ENCODE data around the gene PALMD. TPM values are rescaled to one million over a fixed set of nuclear protein-coding genes. Genes with fewer than 3 reads are reported as not detected.

PALMD gene
- total RNA-seq, 2 experiments from 2014 or later, result not detected

DNA sequence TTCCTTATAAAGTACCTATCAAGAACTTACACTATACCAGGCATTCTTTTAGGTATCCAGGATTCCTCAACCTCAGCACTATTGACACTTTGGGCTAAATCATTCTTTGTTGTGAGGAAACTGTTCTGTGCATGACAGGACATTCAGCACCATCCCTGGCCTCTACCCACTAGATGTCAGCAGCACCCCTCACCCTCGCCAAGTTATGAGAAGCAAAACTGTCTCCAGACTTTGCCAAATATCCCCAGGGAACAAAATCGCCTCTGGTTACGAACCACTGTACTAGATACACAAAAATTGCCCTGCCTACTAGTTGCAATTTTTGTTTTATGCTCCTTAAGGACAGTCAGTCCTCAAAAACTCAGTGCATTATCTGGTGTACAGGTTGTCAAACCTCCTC lies 35.7 kb downstream of the PALMD start:
- H3K9me3 Mint-ChIP-seq (ENCODE audit: insufficient read depth), result no peaks in the 10 kb centered on the region
- peaks cover 16% of the 10 kb centered on the region for H3K27me3 Mint-ChIP-seq (ENCODE audit: low read depth)
- ATAC-seq (no peak), DNase-seq (no peak)
- H3K4me1 Mint-ChIP-seq (ENCODE audit: low read depth), result no peaks in the 10 kb centered on the region
- H3K27ac Mint-ChIP-seq, result no peak overlapping the region
- POLR2A ChIA-PET, result no interaction called here
- CTCF ChIA-PET, result no interaction called here
- no peak overlapping the region for H3K4me3 Mint-ChIP-seq
- no peaks in the 10 kb centered on the region for H3K36me3 Mint-ChIP-seq (ENCODE audit: low read depth)

DNA sequence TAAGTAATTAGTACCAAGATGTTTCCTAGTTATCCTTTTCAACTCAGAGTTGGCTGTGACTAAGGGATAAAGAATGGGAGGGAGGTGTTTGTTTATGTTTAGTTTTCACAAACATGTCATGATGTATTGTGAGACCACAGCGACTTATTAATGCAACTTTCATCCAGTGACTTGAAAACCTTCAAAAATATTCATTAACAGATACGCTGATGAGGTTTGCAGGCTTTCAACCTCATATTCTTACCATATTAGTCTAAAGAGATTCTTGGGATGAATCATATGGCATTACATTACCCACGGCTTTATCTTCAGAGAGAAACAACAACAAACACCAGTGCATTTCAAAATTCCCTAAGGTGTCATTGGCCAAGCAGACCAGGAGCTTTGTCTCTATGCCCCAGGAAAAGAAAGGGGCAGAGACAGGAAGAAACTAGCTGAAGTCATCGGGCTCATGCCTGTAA lies 36.4 kb downstream of the PALMD start:
- H3K4me1 Mint-ChIP-seq (ENCODE audit: low read depth), result no peaks in the 10 kb centered on the region
- peaks cover 13% of the 10 kb centered on the region for H3K27me3 Mint-ChIP-seq (ENCODE audit: low read depth)
- no peak for DNase-seq
- POLR2A ChIA-PET, result no interaction called here
- ATAC-seq, result no peak
- no peak overlapping the region for H3K27ac Mint-ChIP-seq
- H3K36me3 Mint-ChIP-seq (ENCODE audit: low read depth), result no peaks in the 10 kb centered on the region
- no peaks in the 10 kb centered on the region for H3K9me3 Mint-ChIP-seq (ENCODE audit: insufficient read depth)
- CTCF ChIA-PET, result no interaction called here
- no peak overlapping the region for H3K4me3 Mint-ChIP-seq

DNA sequence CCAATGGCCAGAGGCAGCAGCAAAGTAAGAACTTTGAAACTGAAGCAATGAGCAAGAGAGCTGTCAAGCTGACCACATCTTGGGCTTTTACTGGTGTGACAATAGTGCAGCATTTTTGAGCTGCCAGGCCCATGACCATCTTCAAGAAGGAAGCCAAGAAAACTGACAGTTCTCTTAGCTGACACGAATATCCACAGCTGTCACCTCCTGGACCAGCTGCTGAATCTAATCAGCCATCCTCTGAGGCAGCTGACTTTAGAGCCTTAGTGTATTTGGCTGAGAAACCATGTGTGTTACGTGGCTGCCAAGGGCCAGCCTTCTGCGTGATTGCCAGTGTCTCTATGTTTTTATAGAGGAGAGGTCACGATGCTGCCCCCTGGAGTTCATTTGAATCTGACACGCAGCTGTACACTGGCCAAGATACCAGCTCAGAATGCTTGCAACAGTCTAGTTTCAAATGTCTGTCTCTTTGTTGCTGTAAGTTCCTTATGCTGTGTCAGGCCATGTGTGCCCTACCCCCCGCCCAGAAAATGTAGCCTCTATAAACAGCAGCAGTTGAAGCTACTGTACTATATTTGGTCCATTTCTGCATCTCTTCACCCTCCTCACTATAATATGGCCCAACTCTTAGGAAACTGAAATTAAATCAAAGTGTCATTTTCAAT lies 39.7 kb downstream of the PALMD start:
- Mint-ChIP-seq H3K27me3 (ENCODE audit: low read depth) (peaks cover 20% of the 10 kb centered on the region), H3K36me3 (ENCODE audit: low read depth) (no peaks in the 10 kb centered on the region), H3K9me3 (ENCODE audit: insufficient read depth) (no peaks in the 10 kb centered on the region), H3K27ac (no peak overlapping the region), H3K4me1 (ENCODE audit: low read depth) (no peaks in the 10 kb centered on the region), H3K4me3 (no peak overlapping the region)
- DNase-seq, result peak; percentile 60
- ATAC-seq, result peak; percentile 67
- POLR2A ChIA-PET, result no interaction called here
- CTCF ChIA-PET, result interaction anchor here (1.0 to 2.2 kb wide), 11 partner anchors 9 to 505 kb away, joined by 3 to 13 read pairs (median 6); no protein-coding TSS in a partner anchor

DNA sequence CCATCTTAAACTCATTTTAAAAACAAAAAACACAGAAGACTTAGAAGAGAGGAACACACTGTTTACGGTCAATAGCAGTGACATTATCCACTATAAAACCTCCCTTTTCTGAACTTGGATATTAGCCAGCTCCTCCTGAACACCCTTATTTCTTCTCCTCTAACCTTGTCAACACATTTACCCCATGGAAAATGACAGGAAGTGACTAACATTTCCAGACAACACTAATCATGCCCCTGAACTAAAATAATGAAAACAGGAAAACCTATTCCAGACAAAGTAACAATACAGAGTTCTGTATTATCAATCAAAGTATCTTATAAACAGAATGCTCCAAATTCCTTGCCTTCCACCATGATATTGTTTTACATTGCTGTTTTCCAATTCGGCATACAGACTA lies 45.3 kb downstream of the PALMD start:
- POLR2A ChIA-PET, result no interaction called here
- no peak overlapping the region for H3K27ac Mint-ChIP-seq
- H3K36me3 Mint-ChIP-seq (ENCODE audit: low read depth), result no peaks in the 10 kb centered on the region
- DNase-seq (no peak), ATAC-seq (no peak)
- H3K27me3 Mint-ChIP-seq (ENCODE audit: low read depth), result peaks cover 32% of the 10 kb centered on the region
- no peaks in the 10 kb centered on the region for H3K9me3 Mint-ChIP-seq (ENCODE audit: insufficient read depth)
- H3K4me1 Mint-ChIP-seq (ENCODE audit: low read depth), result no peaks in the 10 kb centered on the region
- CTCF ChIA-PET, result interaction anchor here (0.6 kb wide), 1 partner anchor 31 kb away, joined by 3 read pairs; no protein-coding TSS in a partner anchor
- no peak overlapping the region for H3K4me3 Mint-ChIP-seq

DNA sequence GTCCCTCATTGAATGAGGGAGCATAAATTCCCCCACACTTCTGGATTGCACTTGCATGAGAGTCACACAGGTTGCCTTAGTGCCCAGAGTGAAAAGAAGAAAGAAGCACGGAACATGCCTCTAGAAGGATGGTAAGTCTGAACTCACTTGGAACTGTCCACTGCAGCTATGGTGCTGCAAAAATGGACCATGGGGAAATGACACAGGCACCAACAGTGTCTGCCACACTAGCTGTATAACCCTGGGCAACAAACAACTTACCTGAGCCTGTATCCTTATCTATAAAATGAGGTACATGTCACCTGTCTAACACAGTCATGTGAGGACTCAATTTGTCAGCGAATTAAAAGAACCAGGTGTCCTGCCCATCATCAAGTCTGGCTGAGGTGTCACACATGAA lies 50.7 kb downstream of the PALMD start:
- peaks cover 44% of the 10 kb centered on the region for H3K27me3 Mint-ChIP-seq (ENCODE audit: low read depth)
- H3K9me3 Mint-ChIP-seq (ENCODE audit: insufficient read depth), result no peaks in the 10 kb centered on the region
- H3K4me3 Mint-ChIP-seq, result no peak overlapping the region
- CTCF ChIA-PET, result interaction anchor here (1.4 to 3.3 kb wide), 2 partner anchors 11 kb away, joined by 7 to 13 read pairs; no protein-coding TSS in a partner anchor
- POLR2A ChIA-PET, result no interaction called here
- H3K36me3 Mint-ChIP-seq (ENCODE audit: low read depth), result no peaks in the 10 kb centered on the region
- no peak overlapping the region for H3K27ac Mint-ChIP-seq
- DNase-seq, result no peak
- ATAC-seq, result no peak
- H3K4me1 Mint-ChIP-seq (ENCODE audit: low read depth), result no peaks in the 10 kb centered on the region

DNA sequence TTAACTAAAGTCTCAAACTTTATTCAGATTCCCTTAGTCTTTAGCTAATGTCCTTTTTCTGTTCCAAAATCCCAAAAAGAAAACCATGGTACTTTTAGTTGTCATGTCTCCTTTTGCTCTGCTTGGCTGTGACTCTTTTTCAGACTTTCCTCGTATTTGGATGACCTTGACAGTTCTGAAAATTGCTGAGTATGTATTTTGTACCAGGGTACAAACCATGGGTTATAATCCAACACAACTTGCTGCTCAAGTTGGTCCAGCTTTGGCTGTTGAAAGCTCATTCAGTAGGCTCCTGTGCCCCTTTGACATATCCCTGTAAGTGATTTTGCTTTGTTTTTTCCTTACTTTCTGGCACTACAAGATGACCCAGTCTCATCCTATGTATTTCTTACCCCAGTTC lies 51.7 kb downstream of the PALMD start:
- H3K4me3 Mint-ChIP-seq, result no peak overlapping the region
- DNase-seq, result no peak
- H3K4me1 Mint-ChIP-seq (ENCODE audit: low read depth), result no peaks in the 10 kb centered on the region
- peaks cover 43% of the 10 kb centered on the region for H3K27me3 Mint-ChIP-seq (ENCODE audit: low read depth)
- no peaks in the 10 kb centered on the region for H3K9me3 Mint-ChIP-seq (ENCODE audit: insufficient read depth)
- no peak overlapping the region for H3K27ac Mint-ChIP-seq
- no peaks in the 10 kb centered on the region for H3K36me3 Mint-ChIP-seq (ENCODE audit: low read depth)
- CTCF ChIA-PET, result interaction anchor here (0.6 to 1.4 kb wide), 2 partner anchors 10 to 12 kb away, joined by 3 to 7 read pairs; no protein-coding TSS in a partner anchor
- no peak for ATAC-seq
- POLR2A ChIA-PET, result no interaction called here

DNA sequence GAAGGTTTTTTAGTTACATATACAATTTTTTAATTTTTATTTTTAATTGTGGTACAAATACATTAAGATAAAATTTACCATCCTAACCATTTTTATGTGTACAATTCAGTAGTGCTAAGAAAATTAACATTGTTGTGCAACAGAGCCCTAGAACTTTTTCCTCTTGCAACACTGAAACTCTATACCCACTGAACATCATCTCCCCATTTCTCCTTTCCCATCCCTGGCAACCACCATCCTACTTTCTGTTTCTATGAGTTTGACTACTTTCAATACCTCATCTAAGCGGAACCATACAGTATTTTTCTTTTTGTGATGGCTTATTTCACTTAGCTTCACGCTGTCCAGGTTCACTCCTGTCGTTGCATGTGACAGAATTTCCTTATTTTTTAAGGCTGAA lies 54.1 kb downstream of the PALMD start:
- Mint-ChIP-seq H3K27me3 (ENCODE audit: low read depth) (peaks cover 39% of the 10 kb centered on the region), H3K4me1 (ENCODE audit: low read depth) (peaks cover 7% of the 10 kb centered on the region), H3K36me3 (ENCODE audit: low read depth) (no peaks in the 10 kb centered on the region), H3K9me3 (ENCODE audit: insufficient read depth) (no peaks in the 10 kb centered on the region), H3K4me3 (no peak overlapping the region), H3K27ac (no peak overlapping the region)
- CTCF ChIA-PET, result no interaction called here
- POLR2A ChIA-PET, result no interaction called here
- ATAC-seq, result no peak
- DNase-seq, result no peak

DNA sequence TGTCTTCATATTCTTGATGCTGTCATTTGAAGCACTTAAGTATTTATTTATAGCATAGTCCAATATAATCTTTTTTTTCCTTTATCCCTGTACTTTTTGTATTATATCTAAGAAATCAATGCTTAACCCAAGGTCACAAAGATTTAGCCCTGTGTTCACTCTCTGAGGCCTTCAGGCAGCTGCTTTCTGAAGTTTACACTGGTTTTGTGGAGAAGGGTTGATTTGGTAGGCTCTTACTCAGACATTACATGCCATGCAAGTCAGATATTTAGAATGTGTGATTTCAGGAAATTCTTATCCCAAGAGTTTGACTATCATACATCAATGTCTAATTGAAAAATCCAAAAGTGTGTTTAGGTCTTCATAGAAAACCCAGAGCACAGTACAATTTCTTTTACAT lies 56.3 kb downstream of the PALMD start:
- Mint-ChIP-seq H3K27ac (no peak overlapping the region), H3K27me3 (ENCODE audit: low read depth) (peaks cover 23% of the 10 kb centered on the region), H3K4me1 (ENCODE audit: low read depth) (peaks cover 7% of the 10 kb centered on the region), H3K4me3 (no peak overlapping the region), H3K36me3 (ENCODE audit: low read depth) (no peaks in the 10 kb centered on the region), H3K9me3 (ENCODE audit: insufficient read depth) (no peaks in the 10 kb centered on the region)
- no peak for ATAC-seq
- ChIA-PET POLR2A (no interaction called here), CTCF (no interaction called here)
- DNase-seq, result no peak

DNA sequence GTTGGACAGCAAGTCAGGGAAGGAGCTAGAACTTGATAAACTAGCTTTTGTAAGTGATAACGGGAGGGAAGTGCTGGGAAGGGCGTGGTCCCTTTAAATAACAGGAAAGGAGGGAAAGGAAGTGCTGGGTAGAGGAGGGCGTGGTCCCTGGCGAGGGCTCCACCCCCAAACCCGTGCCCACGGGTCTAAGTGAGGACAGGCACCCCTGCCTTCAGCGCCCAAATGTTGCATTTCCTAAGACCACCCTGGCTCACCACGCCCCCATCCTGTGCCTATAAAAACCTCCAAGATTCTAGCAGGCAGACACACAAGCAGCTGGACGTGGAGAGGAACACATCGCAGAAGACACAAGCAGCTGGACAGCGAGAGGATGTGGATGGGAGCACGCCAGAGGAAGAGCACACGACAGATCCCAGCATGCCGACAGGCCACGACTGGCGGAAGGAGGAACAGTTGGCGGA lies 58.5 kb downstream of the PALMD start:
- Mint-ChIP-seq H3K4me1 (ENCODE audit: low read depth) (peaks cover 7% of the 10 kb centered on the region), H3K9me3 (ENCODE audit: insufficient read depth) (no peaks in the 10 kb centered on the region), H3K27ac (no peak overlapping the region), H3K4me3 (no peak overlapping the region), H3K27me3 (ENCODE audit: low read depth) (peaks cover 8% of the 10 kb centered on the region), H3K36me3 (ENCODE audit: low read depth) (no peaks in the 10 kb centered on the region)
- no peak for ATAC-seq
- ChIA-PET CTCF (interaction anchor here (0.6 to 1.1 kb wide), 2 partner anchors 11 to 14 kb away, joined by 3 read pairs; no protein-coding TSS in a partner anchor), POLR2A (no interaction called here)
- DNase-seq, result no peak

DNA sequence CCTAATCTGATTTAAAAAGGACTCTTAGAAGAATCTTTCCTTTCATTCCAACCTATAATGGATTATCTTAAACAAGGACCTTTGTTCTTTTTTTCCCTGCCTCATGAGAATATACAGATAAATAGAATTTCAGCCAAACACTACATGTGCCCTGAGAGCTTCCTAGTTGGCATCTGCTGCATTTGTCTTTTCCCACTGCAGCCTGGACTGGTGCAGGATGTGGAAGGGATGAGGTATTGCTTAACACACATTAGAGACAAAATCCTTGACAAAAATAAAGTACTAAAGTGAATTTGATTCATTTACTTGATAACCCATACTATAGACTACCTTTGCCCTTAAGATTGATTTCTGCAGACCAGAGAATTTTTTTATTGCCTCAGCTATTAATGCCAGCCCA lies 59.5 kb downstream of the PALMD start:
- POLR2A ChIA-PET, result interaction anchor here (0.7 kb wide), 1 partner anchor 1101 kb away, joined by 3 read pairs; no protein-coding TSS in a partner anchor
- no peak for ATAC-seq
- H3K4me3 Mint-ChIP-seq, result no peak overlapping the region
- H3K9me3 Mint-ChIP-seq (ENCODE audit: insufficient read depth), result no peaks in the 10 kb centered on the region
- CTCF ChIA-PET, result interaction anchor here (0.6 kb wide), 1 partner anchor 12 kb away, joined by 3 read pairs; no protein-coding TSS in a partner anchor
- no peak for DNase-seq
- H3K27me3 Mint-ChIP-seq (ENCODE audit: low read depth), result peaks cover 5% of the 10 kb centered on the region
- no peaks in the 10 kb centered on the region for H3K36me3 Mint-ChIP-seq (ENCODE audit: low read depth)
- H3K4me1 Mint-ChIP-seq (ENCODE audit: low read depth), result peaks cover 7% of the 10 kb centered on the region
- H3K27ac Mint-ChIP-seq, result no peak overlapping the region

DNA sequence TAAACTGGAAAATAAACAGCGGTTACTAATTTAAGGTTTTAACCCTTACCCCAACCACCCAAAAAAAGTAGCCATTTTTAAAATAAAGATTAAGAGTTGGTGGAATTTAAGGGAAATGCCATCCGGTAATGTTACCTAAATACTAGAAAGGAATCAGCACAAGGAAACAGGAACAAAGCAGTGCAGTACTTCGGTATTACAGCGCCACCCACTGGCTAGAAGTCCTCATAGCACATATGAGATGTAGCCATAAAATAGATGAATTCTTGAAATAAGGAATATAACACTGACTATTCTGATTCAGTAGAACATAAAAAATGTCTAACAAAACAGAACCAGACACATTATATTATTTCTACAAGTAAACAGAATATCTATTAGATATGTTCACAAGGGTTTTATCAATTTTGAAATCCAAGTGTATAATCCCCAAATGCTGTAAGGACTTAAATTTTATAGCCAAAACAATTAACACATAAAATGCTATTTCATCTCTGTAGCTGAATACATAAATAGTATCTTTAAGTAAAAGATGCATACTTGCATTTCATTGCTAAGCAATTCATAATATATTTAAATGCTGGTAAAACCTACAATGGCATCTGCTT lies 61.7 kb downstream of the PALMD start:
- H3K27me3 Mint-ChIP-seq (ENCODE audit: low read depth), result no peaks in the 10 kb centered on the region
- H3K4me1 Mint-ChIP-seq (ENCODE audit: low read depth), result peaks cover 7% of the 10 kb centered on the region
- no peak overlapping the region for H3K27ac Mint-ChIP-seq
- H3K9me3 Mint-ChIP-seq (ENCODE audit: insufficient read depth), result no peaks in the 10 kb centered on the region
- ATAC-seq, result no peak
- H3K4me3 Mint-ChIP-seq, result no peak overlapping the region
- ChIA-PET POLR2A (no interaction called here), CTCF (interaction anchor here (1.2 kb wide), 1 partner anchor 13 kb away, joined by 4 read pairs; no protein-coding TSS in a partner anchor)
- no peaks in the 10 kb centered on the region for H3K36me3 Mint-ChIP-seq (ENCODE audit: low read depth)
- peak; percentile 71 for DNase-seq

DNA sequence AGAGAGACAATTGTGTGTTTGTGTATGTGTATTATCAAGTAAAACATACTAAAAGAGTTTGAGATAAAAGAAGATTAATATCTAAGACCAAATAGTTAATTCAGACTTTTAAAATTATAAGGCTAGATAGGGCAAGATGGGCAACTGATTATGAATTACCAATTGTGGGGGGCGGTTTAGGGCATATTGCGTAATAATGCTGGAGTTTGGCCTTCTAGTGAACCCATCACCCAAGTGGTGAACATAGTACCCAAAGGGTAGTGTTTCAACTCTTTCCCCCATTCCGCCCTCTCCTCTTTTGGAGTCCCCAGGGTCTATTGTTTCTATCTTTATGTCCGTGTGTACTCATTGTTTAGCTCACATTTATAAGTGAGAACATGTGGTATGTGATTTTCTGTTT lies 65.1 kb downstream of the PALMD start:
- ATAC-seq, result no peak
- Mint-ChIP-seq H3K9me3 (ENCODE audit: insufficient read depth) (no peaks in the 10 kb centered on the region), H3K27ac (no peak overlapping the region), H3K4me1 (ENCODE audit: low read depth) (no peaks in the 10 kb centered on the region), H3K36me3 (ENCODE audit: low read depth) (peaks cover 5% of the 10 kb centered on the region), H3K27me3 (ENCODE audit: low read depth) (no peaks in the 10 kb centered on the region), H3K4me3 (no peak overlapping the region)
- POLR2A ChIA-PET, result no interaction called here
- no peak for DNase-seq
- CTCF ChIA-PET, result no interaction called here

Data from activated CD8-positive, alpha-beta T cell treated with anti-CD3 and anti-CD28 coated beads, Interleukin-2, amount 10 ng/mL, durations not matched to agents 7 days and 5 days (primary cell).